ENCODE results near the gene RNU7-1.

DNA sequence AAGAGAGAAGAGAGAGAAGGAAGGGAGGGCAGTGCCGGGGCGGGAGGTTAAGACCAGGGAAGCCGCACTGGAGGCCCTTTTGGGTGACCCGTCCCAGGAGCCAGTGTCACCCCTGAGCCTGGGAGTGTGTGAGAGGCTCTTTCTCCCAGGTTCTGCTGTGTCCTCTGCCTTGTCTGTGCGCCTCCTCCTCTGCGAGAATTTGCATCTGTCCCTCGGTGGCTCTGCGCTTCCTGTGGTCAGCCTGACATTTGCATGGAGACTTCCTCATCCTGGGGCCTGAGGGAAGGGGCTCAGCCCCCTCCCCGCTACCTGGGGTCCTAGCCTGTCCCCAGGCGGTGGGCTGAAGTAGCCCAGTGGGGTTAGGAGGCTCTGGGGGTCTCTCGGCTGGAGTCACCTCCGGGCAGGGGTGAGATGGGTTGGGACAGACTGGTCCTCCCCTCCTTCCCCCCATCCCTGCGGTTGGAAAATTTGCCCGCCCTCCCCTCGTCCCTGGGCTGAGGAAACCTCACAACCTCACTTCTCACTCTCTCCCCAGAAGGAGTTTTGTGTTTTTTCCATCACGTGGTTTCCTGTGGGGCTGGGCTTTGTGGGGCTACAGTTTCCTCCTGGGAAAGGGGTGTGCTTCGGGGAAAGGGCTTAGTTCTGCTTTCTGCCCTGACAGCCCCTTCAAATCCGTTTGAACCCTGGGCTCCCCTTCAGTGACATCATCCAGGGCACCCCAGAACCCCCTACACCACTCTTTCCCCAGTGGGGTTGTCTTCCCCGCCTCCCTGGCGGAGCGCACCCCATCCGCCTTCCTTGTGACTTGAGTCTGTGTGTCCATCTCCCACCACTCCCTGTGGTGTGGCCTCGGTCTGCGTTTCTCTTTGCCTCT, 10.1 kb downstream of the RNU7-1 start:
- TF ChIP-seq, protein P1, sequence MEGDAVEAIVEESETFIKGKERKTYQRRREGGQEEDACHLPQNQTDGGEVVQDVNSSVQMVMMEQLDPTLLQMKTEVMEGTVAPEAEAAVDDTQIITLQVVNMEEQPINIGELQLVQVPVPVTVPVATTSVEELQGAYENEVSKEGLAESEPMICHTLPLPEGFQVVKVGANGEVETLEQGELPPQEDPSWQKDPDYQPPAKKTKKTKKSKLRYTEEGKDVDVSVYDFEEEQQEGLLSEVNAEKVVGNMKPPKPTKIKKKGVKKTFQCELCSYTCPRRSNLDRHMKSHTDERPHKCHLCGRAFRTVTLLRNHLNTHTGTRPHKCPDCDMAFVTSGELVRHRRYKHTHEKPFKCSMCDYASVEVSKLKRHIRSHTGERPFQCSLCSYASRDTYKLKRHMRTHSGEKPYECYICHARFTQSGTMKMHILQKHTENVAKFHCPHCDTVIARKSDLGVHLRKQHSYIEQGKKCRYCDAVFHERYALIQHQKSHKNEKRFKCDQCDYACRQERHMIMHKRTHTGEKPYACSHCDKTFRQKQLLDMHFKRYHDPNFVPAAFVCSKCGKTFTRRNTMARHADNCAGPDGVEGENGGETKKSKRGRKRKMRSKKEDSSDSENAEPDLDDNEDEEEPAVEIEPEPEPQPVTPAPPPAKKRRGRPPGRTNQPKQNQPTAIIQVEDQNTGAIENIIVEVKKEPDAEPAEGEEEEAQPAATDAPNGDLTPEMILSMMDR (IDR thresholded peaks at IDR 0.05): no peak
- no peak for TF ChIP-seq POLR2A (IDR thresholded peaks at IDR 0.05)
- no peak for TF ChIP-seq EP300 (IDR thresholded peaks at IDR 0.05)

Data from ovary (tissue), 3 donors.